DMS79 treated with DMSO at 0.1 percent for 48 hours (cell line): ENCODE data around the gene SPINK5.

Experiments
- DNase-seq: peaks from one replicate; lab custom pipeline; 2025; lab: John Stamatoyannopoulos, UW

Gene SPINK5

DNA sequence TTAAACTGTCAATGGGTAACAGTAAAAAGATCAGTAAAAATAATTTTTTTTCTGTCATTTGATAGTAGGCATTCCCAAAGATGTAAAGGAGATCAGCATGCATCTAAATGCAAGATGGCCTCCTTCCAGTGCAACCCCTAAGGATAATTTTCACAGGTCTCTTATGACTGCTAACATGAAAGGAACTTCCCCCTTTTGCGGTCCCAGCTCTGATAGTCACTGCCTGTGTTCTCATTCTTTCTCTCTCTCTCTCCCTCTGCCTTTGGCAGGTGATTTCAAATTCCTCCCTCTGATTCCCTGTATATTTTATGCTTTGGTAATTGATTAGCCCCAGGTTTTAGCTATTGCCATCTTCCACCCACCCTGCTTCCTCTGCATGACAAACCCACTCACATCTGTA is 113.4 kb downstream of the SPINK5 start:
- DNase-seq: no peak

GRCh38 chr5:148179234-148179824 is 115.5 kb downstream of the SPINK5 start:
- DNase-seq: no peak

DNA sequence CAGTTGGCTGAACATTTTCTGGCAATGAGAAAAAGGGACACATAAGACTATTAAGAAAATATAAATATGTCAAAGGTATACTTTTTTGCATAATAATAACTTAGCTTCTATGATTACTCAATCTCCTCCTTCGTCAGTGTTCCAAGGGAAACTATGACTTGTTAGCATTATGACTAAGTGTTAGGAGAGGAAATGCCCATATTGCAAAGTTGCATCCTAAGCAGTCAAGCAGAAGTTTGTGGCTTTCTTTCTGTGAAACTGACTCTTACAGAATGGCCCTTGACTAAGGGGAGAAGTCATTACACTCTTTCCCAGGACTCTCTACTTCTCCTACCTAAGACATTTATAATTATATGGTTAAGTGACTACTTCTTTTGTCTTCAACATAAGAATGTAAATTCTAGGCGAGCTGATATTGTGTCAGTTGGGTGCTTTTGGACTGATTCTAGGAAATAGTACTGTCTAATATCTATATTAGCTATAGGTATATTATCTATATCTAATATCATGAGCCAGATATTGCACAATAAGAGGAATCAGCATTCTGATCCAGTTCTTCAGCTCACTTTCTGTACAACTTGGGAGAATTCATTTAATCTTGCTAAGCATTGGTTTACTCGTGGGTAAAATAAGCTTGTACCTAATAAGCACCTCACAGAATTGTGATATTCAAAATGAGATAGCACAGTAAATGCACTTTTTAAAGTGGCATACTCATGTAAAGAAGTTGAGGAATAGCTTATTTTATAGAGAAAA is 122.6 kb downstream of the SPINK5 start:
- DNase-seq: no peak
